NCI-H1417 (cell line): ENCODE data around the gene DCLK2.

Experiments used
- DNase-seq, 3 experiments: peaks; one replicate each; lab custom pipeline; 2025; lab: John Stamatoyannopoulos, UW

The DCLK2 gene

GRCh38 chr4:150117629-150118028, 39.4 kb downstream of the DCLK2 start:
- DNase-seq = no peak

- no peak for DNase-seq
These were observed 41.2 kb downstream of the DCLK2 start for GRCh38 chr4:150119492-150119891.

- no peak for DNase-seq
These were observed 44.8 kb downstream of the DCLK2 start for GRCh38 chr4:150123087-150123486.

- no peak for DNase-seq
These were observed 45.8 kb downstream of the DCLK2 start for GRCh38 chr4:150123796-150124677.

- DNase-seq = no peak
These were observed 48.1 kb downstream of the DCLK2 start for GRCh38 chr4:150126201-150126863.

- no peak for DNase-seq
These were observed 48.6 kb downstream of the DCLK2 start for GRCh38 chr4:150126864-150127203.

GRCh38 chr4:150127757-150128156, 49.5 kb downstream of the DCLK2 start:
- no peak for DNase-seq

GRCh38 chr4:150130933-150131332, 52.7 kb downstream of the DCLK2 start:
- DNase-seq = no peak

- DNase-seq = no peak
These were observed 53.5 kb downstream of the DCLK2 start for GRCh38 chr4:150131581-150132228.

- DNase-seq = peak in 1 of 3 experiments; percentile 57
These were observed 55.4 kb downstream of the DCLK2 start for GRCh38 chr4:150133605-150134004.

- peak in 1 of 3 experiments; percentile 42 for DNase-seq
These were observed 57.0 kb downstream of the DCLK2 start for GRCh38 chr4:150135134-150135772.

- no peak for DNase-seq
These were observed 57.8 kb downstream of the DCLK2 start for GRCh38 chr4:150136036-150136435.

- DNase-seq = no peak
These were observed 58.2 kb downstream of the DCLK2 start for GRCh38 chr4:150136481-150136880.

- no peak for DNase-seq
These were observed 61.1 kb downstream of the DCLK2 start for GRCh38 chr4:150139297-150139865.

- DNase-seq = no peak
These were observed 62.6 kb downstream of the DCLK2 start for GRCh38 chr4:150140774-150141400.

- DNase-seq = peak in 2 of 3 experiments; percentile 31 to 87
These were observed 63.5 kb downstream of the DCLK2 start for GRCh38 chr4:150141756-150142155.

- DNase-seq = no peak
These were observed 64.6 kb downstream of the DCLK2 start for GRCh38 chr4:150142831-150143230.

- DNase-seq = no peak
These were observed 67.1 kb downstream of the DCLK2 start for GRCh38 chr4:150145090-150145945.

- no peak for DNase-seq
These were observed 67.7 kb downstream of the DCLK2 start for GRCh38 chr4:150145946-150146340.

- DNase-seq = no peak
These were observed 71.1 kb downstream of the DCLK2 start for GRCh38 chr4:150149381-150149780.
